Stimulated activated naive CD8-positive, alpha-beta T cell treated with anti-CD3 and anti-CD28 coated beads, Interleukin-15, amount 100 ng/mL, for 72 hours (primary cell): ENCODE measurements around the gene LRP11.

Source experiments
- ATAC-seq: fragments of 150-1000 bp; cut with Tn5 transposase; 2 replicates; pipeline ENCODE4 v1.10.0; 2021; ENCODE audit warnings: mild to moderate bottlenecking, moderate library complexity
- DNase-seq, 2 donors: peaks; one replicate each; pipeline ENCODE4 v3.0.0; 2021 to 2022
- H3K27ac Mint-ChIP-seq, 2 donors: one replicate each; pipeline ENCODE4 v1.8.0; 2022; ENCODE audit warnings: mild to moderate bottlenecking in 2 of 2, mixed read lengths in 2 of 2, moderate library complexity in 2 of 2
- H3K27me3 Mint-ChIP-seq: one replicate; pipeline ENCODE4 v1.8.0; 2022; ENCODE audit warnings: mixed read lengths
- H3K4me1 Mint-ChIP-seq: one replicate; pipeline ENCODE4 v1.8.0; 2022; ENCODE audit warnings: mild to moderate bottlenecking, mixed read lengths
- H3K4me3 Mint-ChIP-seq, 2 donors: one replicate each; pipeline ENCODE4 v1.8.0; 2022; ENCODE audit warnings: mild to moderate bottlenecking in 2 of 2, mixed read lengths in 2 of 2, moderate library complexity in 1 of 2
- H3K9me3 Mint-ChIP-seq, 2 donors: one replicate each; pipeline ENCODE4 v1.8.0; 2022; ENCODE audit warnings: mixed read lengths in 2 of 2

LRP11 gene

GRCh38 chr6:149888659-149889058, 24.5 kb upstream of the LRP11 start:
- DNase-seq (no peak), ATAC-seq (peak; percentile 28)
- Mint-ChIP-seq H3K27me3 (peaks cover 43% of the 10 kb centered on the region), H3K4me3 (no peak overlapping the region), H3K9me3 (no peaks in the 10 kb centered on the region), H3K27ac (no peak overlapping the region), H3K4me1 (no peaks in the 10 kb centered on the region)

- ATAC-seq (no peak), DNase-seq (no peak)
- Mint-ChIP-seq H3K4me1 (no peaks in the 10 kb centered on the region), H3K27ac (no peak overlapping the region), H3K4me3 (no peak overlapping the region), H3K9me3 (no peaks in the 10 kb centered on the region), H3K27me3 (peaks cover 38% of the 10 kb centered on the region)
Observed at GRCh38 chr6:149888093-149888492, 23.9 kb upstream of the LRP11 start.

- Mint-ChIP-seq H3K27me3 (peaks cover 34% of the 10 kb centered on the region), H3K4me1 (no peaks in the 10 kb centered on the region), H3K27ac (no peak overlapping the region), H3K9me3 (no peaks in the 10 kb centered on the region), H3K4me3 (no peak overlapping the region)
- DNase-seq (no peak), ATAC-seq (no peak)
Observed at GRCh38 chr6:149887343-149887742, 23.2 kb upstream of the LRP11 start.

- DNase-seq (no peak), ATAC-seq (no peak)
- Mint-ChIP-seq H3K4me1 (no peaks in the 10 kb centered on the region), H3K27ac (no peak overlapping the region), H3K27me3 (peaks cover 45% of the 10 kb centered on the region), H3K4me3 (no peak overlapping the region), H3K9me3 (no peaks in the 10 kb centered on the region)
Observed at GRCh38 chr6:149885888-149886287, 21.7 kb upstream of the LRP11 start.

- no peak for DNase-seq
- Mint-ChIP-seq H3K4me1 (no peaks in the 10 kb centered on the region), H3K4me3 (no peak overlapping the region), H3K9me3 (no peaks in the 10 kb centered on the region), H3K27me3 (peaks cover 52% of the 10 kb centered on the region), H3K27ac (peak overlapping the region in 1 of 2 donors; percentile 21)
- ATAC-seq, result no peak
Observed at GRCh38 chr6:149884617-149885016, 20.5 kb upstream of the LRP11 start.

GRCh38 chr6:149884215-149884614, 20.1 kb upstream of the LRP11 start:
- Mint-ChIP-seq H3K27me3 (peaks cover 53% of the 10 kb centered on the region), H3K27ac (no peak overlapping the region), H3K9me3 (no peaks in the 10 kb centered on the region), H3K4me1 (no peaks in the 10 kb centered on the region), H3K4me3 (no peak overlapping the region)
- no peak for DNase-seq
- no peak for ATAC-seq

GRCh38 chr6:149881860-149882259, 17.7 kb upstream of the LRP11 start:
- no peak for ATAC-seq
- H3K27ac Mint-ChIP-seq, result no peak overlapping the region
- no peaks in the 10 kb centered on the region for H3K4me1 Mint-ChIP-seq
- H3K4me3 Mint-ChIP-seq, result no peak overlapping the region
- H3K27me3 Mint-ChIP-seq, result peaks cover 59% of the 10 kb centered on the region
- no peak for DNase-seq
- no peaks in the 10 kb centered on the region for H3K9me3 Mint-ChIP-seq

GRCh38 chr6:149881066-149881766, 17.1 kb upstream of the LRP11 start:
- ATAC-seq (no peak), DNase-seq (no peak)
- Mint-ChIP-seq H3K4me1 (no peaks in the 10 kb centered on the region), H3K4me3 (no peak overlapping the region), H3K27me3 (peaks cover 62% of the 10 kb centered on the region), H3K27ac (no peak overlapping the region), H3K9me3 (no peaks in the 10 kb centered on the region)

GRCh38 chr6:149877659-149878058, 13.5 kb upstream of the LRP11 start:
- ATAC-seq (no peak), DNase-seq (no peak)
- Mint-ChIP-seq H3K27ac (peak overlapping the region in 1 of 2 donors; percentile 14), H3K4me3 (no peak overlapping the region), H3K9me3 (no peaks in the 10 kb centered on the region), H3K27me3 (peaks cover 77% of the 10 kb centered on the region), H3K4me1 (no peaks in the 10 kb centered on the region)

GRCh38 chr6:149876241-149876933, 12.2 kb upstream of the LRP11 start:
- Mint-ChIP-seq H3K4me3 (no peak overlapping the region), H3K27me3 (peaks cover 79% of the 10 kb centered on the region), H3K4me1 (no peaks in the 10 kb centered on the region), H3K9me3 (peaks cover 0 to 7% of the 10 kb centered on the region in 2 donors), H3K27ac (no peak overlapping the region)
- DNase-seq (no peak), ATAC-seq (no peak)

GRCh38 chr6:149872233-149872632, 8.1 kb upstream of the LRP11 start:
- H3K4me3 Mint-ChIP-seq, result no peak overlapping the region
- DNase-seq (no peak), ATAC-seq (no peak)
- no peaks in the 10 kb centered on the region for H3K4me1 Mint-ChIP-seq
- H3K9me3 Mint-ChIP-seq, result peaks cover 0 to 7% of the 10 kb centered on the region in 2 donors
- H3K27me3 Mint-ChIP-seq, result peaks cover 53% of the 10 kb centered on the region
- no peak overlapping the region for H3K27ac Mint-ChIP-seq

GRCh38 chr6:149871182-149871581, 7.0 kb upstream of the LRP11 start:
- H3K4me3 Mint-ChIP-seq, result no peak overlapping the region

GRCh38 chr6:149869275-149869892, 5.2 kb upstream of the LRP11 start:
- ATAC-seq (no peak), DNase-seq (no peak)
- H3K27ac Mint-ChIP-seq, result no peak overlapping the region

More at GRCh38 chr6:149871182-149871581, 7.0 kb upstream of the LRP11 start:
- Mint-ChIP-seq H3K27me3 (peaks cover 42% of the 10 kb centered on the region), H3K27ac (no peak overlapping the region), H3K9me3 (peaks cover 0 to 7% of the 10 kb centered on the region in 2 donors), H3K4me1 (no peaks in the 10 kb centered on the region)
- DNase-seq, result no peak
- ATAC-seq, result no peak

GRCh38 chr6:149867876-149868640, 3.9 kb upstream of the LRP11 start:
- DNase-seq (no peak), ATAC-seq (no peak)
- Mint-ChIP-seq H3K4me3 (no peak overlapping the region), H3K4me1 (peaks cover 2% of the 10 kb centered on the region), H3K27ac (no peak overlapping the region), H3K27me3 (peaks cover 19% of the 10 kb centered on the region), H3K9me3 (peaks cover 0 to 7% of the 10 kb centered on the region in 2 donors)

More at GRCh38 chr6:149869275-149869892, 5.2 kb upstream of the LRP11 start:
- Mint-ChIP-seq H3K4me1 (no peaks in the 10 kb centered on the region), H3K27me3 (peaks cover 32% of the 10 kb centered on the region), H3K4me3 (no peak overlapping the region), H3K9me3 (peaks cover 0 to 7% of the 10 kb centered on the region in 2 donors)
